Neural cell (in vitro differentiated cells): Measurements from ENCODE around the gene GSN.

ENCODE experiments used
- EP300 ChIP-seq: fragments of 450-650 bp; conservative IDR thresholded peaks from 2 replicates; pipeline ENCODE4 v1.6.1; 2014; ENCODE audit warnings: antibody characterized with exemption, mild to moderate bottlenecking, moderate library complexity; ENCODE audit not compliant: poor library complexity, severe bottlenecking
- EZH2 ChIP-seq: fragments of 200-600, 300-800 bp; shearing (Covaris generic), sonication (generic); IDR thresholded peaks from 2 replicates; pipeline ENCODE4 v1.6.1; 2014; ENCODE audit warnings: antibody characterized with exemption, low read length, borderline replicate concordance, mild to moderate bottlenecking; ENCODE audit not compliant: insufficient read depth, poor library complexity, severe bottlenecking
- SMC3 ChIP-seq: fragments of 450-650 bp; conservative IDR thresholded peaks from 2 replicates; pipeline ENCODE4 v1.6.1; 2014; ENCODE audit warnings: antibody characterized with exemption, mild to moderate bottlenecking, moderate library complexity; ENCODE audit not compliant: poor library complexity
- TAF1 ChIP-seq: IDR thresholded peaks from 2 replicates; pipeline ENCODE4 v1.6.1; 2012; ENCODE audit warnings: low read depth
- TF ChIP-seq, protein P1 (sequence below): fragments of 450-650 bp; IDR thresholded peaks from 2 replicates; pipeline ENCODE4 v1.5.1; 2014; ENCODE audit warnings: antibody characterized with exemption, mild to moderate bottlenecking, moderate library complexity; ENCODE audit not compliant: poor library complexity, severe bottlenecking
- TF ChIP-seq, protein P2 (sequence below): IDR thresholded peaks from 2 replicates; pipeline ENCODE4 v1.6.1; 2012; ENCODE audit warnings: borderline replicate concordance

DNA sequence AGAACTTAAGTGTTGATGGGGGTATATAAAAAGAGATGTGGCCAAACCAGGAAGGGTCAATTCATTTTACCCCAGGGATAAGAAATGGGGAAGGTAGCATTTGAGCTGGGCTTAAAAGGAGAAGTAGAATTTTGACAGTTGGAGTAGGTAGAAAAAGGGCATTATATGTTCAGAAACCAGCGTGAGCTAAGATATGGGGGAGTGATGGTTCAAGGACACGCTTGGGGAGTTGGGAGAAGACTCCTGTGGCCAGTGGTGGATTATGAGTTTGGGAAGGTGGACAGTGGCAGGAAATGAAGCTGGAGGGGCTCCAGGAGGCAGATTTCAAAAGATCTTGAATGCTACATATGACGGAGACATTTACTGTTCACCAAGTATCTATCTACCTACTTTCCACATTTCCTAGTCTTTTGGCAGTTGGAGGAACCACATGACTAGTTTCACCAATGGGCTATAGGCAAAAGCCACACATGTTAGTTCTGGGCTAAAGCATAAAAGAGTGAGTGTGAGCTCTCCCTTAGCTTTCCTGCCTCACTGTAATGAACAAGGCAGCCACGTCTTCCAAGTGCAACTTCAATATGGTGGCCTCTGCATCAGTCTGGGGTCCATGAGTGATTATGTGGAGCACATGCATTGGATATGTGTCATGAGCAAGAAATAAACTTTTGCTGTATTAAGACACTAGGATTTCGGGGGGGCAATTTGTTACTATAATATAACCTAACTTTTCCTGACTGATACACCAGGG, 15.7 kb upstream of the GSN start:
- TF ChIP-seq, protein P1, sequence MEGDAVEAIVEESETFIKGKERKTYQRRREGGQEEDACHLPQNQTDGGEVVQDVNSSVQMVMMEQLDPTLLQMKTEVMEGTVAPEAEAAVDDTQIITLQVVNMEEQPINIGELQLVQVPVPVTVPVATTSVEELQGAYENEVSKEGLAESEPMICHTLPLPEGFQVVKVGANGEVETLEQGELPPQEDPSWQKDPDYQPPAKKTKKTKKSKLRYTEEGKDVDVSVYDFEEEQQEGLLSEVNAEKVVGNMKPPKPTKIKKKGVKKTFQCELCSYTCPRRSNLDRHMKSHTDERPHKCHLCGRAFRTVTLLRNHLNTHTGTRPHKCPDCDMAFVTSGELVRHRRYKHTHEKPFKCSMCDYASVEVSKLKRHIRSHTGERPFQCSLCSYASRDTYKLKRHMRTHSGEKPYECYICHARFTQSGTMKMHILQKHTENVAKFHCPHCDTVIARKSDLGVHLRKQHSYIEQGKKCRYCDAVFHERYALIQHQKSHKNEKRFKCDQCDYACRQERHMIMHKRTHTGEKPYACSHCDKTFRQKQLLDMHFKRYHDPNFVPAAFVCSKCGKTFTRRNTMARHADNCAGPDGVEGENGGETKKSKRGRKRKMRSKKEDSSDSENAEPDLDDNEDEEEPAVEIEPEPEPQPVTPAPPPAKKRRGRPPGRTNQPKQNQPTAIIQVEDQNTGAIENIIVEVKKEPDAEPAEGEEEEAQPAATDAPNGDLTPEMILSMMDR: no peak
- no peak for TF ChIP-seq EZH2
- TF ChIP-seq, protein P2, sequence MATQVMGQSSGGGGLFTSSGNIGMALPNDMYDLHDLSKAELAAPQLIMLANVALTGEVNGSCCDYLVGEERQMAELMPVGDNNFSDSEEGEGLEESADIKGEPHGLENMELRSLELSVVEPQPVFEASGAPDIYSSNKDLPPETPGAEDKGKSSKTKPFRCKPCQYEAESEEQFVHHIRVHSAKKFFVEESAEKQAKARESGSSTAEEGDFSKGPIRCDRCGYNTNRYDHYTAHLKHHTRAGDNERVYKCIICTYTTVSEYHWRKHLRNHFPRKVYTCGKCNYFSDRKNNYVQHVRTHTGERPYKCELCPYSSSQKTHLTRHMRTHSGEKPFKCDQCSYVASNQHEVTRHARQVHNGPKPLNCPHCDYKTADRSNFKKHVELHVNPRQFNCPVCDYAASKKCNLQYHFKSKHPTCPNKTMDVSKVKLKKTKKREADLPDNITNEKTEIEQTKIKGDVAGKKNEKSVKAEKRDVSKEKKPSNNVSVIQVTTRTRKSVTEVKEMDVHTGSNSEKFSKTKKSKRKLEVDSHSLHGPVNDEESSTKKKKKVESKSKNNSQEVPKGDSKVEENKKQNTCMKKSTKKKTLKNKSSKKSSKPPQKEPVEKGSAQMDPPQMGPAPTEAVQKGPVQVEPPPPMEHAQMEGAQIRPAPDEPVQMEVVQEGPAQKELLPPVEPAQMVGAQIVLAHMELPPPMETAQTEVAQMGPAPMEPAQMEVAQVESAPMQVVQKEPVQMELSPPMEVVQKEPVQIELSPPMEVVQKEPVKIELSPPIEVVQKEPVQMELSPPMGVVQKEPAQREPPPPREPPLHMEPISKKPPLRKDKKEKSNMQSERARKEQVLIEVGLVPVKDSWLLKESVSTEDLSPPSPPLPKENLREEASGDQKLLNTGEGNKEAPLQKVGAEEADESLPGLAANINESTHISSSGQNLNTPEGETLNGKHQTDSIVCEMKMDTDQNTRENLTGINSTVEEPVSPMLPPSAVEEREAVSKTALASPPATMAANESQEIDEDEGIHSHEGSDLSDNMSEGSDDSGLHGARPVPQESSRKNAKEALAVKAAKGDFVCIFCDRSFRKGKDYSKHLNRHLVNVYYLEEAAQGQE: no peak
- no peak for TF ChIP-seq SMC3
- no peak for TF ChIP-seq EP300
- TF ChIP-seq TAF1: no peak
